Tibial nerve (tissue), 4 donors: ENCODE measurements around the gene GSC.

ENCODE experiments used
- CTCF ChIP-seq, 5 experiments: fragments of 200-600 bp in 3 of 5; fragments of 450-650 bp in 2 of 5; sonication (generic) in 3 of 5; IDR thresholded peaks; one replicate each; pipeline ENCODE4 v1.5.1; 2016 to 2019; ENCODE audit warnings: antibody characterized with exemption in 5 of 5, mild to moderate bottlenecking in 3 of 5, moderate library complexity in 2 of 5
- EP300 ChIP-seq, 2 donors: sonication (generic); formaldehyde crosslinking; IDR thresholded peaks; one replicate each; pipeline ENCODE4 v1.6.1; 2017; ENCODE audit warnings: antibody characterized with exemption in 2 of 2, mild to moderate bottlenecking in 1 of 2
- POLR2A ChIP-seq, 2 donors: fragments of 450-650 bp; IDR thresholded peaks; one replicate each; pipeline ENCODE4 v1.6.1; 2017; ENCODE audit warnings: antibody characterized with exemption in 2 of 2, mild to moderate bottlenecking in 2 of 2, moderate library complexity in 2 of 2

GRCh38 chr14:94787092-94787491 lies 17.2 kb upstream of the GSC start:
- TF ChIP-seq POLR2A (IDR thresholded peaks at IDR 0.05) (no peak), CTCF (IDR thresholded peaks at IDR 0.05) (no peak), EP300 (IDR thresholded peaks at IDR 0.05) (no peak)
